ENCODE results near the gene CSNK1D. TPM values are rescaled to one million over a fixed set of nuclear protein-coding genes. Genes with fewer than 3 reads are reported as not detected.
A peak's percentile ranks its signal among the peaks of the same experiment; 100 is the strongest.

Gene CSNK1D
- total and polyA plus RNA-seq, 2 donors = 41.7 to 122 TPM

DNA sequence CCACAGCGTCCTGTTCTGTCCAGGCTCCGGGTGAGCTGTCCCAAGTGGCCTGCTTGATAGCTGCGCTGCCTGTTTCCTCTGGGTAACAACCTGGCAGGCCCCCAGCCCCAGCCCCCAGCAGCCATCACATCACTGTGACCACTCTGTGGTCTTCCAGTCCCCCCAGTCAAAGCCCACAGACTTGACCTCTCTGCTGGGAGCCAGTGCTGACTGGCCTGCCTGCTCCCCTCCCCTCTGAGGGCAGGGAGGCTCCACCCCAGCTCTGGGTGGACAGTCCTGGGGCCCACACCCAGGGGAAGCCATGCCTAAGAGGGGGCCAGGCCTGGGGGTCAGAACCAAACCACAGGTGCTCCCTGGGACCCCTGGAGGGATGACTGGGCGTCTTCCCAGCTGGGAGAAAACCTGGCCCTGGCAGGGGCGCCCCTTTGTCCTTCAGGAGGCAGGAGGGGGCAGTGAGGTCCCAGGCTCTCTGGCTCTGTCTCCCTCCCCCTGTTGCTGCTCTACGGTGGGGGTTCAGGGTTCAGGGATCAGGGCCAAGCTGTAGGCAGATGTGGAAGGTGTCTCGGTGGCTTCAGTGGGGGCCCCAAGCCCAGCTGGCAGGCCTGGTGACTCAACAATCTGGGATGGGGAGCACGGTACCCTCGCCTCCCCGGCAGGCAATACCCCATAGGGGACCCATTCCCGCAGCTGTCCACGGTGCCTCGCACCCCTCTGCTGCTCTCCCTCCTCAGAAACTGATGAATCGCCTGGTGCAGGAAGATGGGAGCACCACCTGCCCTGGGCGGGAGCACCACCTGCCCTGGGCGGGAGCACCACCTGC lies 46.5 kb downstream of the CSNK1D start:
- DNase-seq (ENCODE audit: extremely low spot score) = no peak
- H3K4me1 ChIP-seq (ENCODE audit: insufficient read depth) = no peaks in the 10 kb centered on the region
- H3K36me3 ChIP-seq (ENCODE audit: insufficient read depth) = no peaks in the 10 kb centered on the region
- 84% methylated on average over 16 of the region's 16 CpGs for WGBS
- H3K4me3 ChIP-seq (ENCODE audit: low read depth, low read length) = no peak overlapping the region
- H3K27ac ChIP-seq (ENCODE audit: low read depth) = no peak overlapping the region

- Histone ChIP-seq H3K4me3 (ENCODE audit: low read depth, low read length) (no peak overlapping the region), H3K4me1 (ENCODE audit: insufficient read depth) (no peaks in the 10 kb centered on the region), H3K36me3 (ENCODE audit: insufficient read depth) (no peaks in the 10 kb centered on the region), H3K27ac (ENCODE audit: low read depth) (no peak overlapping the region)
- WGBS = 91% methylated on average over 15 of the region's 15 CpGs
- DNase-seq (ENCODE audit: extremely low spot score) = no peak
These were observed 47.2 kb downstream of the CSNK1D start for GRCh38 chr17:82226146-82226808.

- no peak overlapping the region for H3K4me3 ChIP-seq (ENCODE audit: low read depth, low read length)
- H3K27ac ChIP-seq (ENCODE audit: low read depth) = no peak overlapping the region
- H3K4me1 ChIP-seq (ENCODE audit: insufficient read depth) = no peaks in the 10 kb centered on the region
- no peak for DNase-seq (ENCODE audit: extremely low spot score)
- WGBS = 70% methylated on average over 24 of the region's 24 CpGs
- no peaks in the 10 kb centered on the region for H3K36me3 ChIP-seq (ENCODE audit: insufficient read depth)
These were observed 48.0 kb downstream of the CSNK1D start for GRCh38 chr17:82225368-82226029.

DNA sequence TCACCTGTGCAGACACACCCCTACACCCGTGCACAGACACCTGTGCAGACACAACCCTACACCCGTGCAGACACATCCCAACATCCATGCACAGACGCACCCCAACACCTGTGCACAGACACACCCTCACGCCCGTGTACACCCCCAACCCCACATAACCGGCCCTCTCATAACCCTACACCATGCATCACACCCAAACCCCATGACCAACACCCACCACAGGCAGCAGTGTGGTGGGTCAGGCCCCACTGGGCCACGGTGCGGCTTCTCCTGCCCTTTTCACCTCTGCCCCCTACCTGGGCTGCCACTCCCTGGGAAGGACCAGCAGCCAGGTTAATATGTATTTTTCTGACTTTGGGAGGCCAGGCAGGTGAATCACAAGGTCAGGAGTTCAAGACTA lies 48.8 kb downstream of the CSNK1D start:
- no peaks in the 10 kb centered on the region for H3K4me1 ChIP-seq (ENCODE audit: insufficient read depth)
- 82% methylated on average over 8 of the region's 8 CpGs for WGBS
- H3K27ac ChIP-seq (ENCODE audit: low read depth) = no peak overlapping the region
- no peak overlapping the region for H3K4me3 ChIP-seq (ENCODE audit: low read depth, low read length)
- DNase-seq (ENCODE audit: extremely low spot score) = no peak
- H3K36me3 ChIP-seq (ENCODE audit: insufficient read depth) = no peaks in the 10 kb centered on the region

DNA sequence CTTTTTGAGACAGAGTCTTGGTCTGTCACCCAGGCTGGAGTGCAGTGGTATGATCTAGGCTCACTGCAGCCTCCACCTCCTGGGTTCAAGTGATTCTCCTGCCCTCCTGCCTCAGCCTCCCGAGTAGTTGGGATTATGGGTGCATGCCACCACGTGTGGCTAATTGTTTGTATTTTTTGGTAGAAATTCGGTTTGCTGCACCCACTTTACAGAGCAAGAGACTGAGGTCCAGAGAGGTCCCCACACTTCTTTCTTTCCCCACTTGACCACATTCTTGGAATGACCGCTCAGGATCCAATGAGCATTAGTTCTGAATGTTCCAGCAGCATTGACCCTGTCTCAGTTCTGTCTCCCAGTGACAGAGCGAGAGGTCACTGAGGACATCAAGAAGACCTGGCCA lies 50.0 kb downstream of the CSNK1D start:
- no peaks in the 10 kb centered on the region for H3K4me1 ChIP-seq (ENCODE audit: insufficient read depth)
- H3K4me3 ChIP-seq (ENCODE audit: low read depth, low read length) = no peak overlapping the region
- 80% methylated on average over 5 of the region's 5 CpGs for WGBS

DNA sequence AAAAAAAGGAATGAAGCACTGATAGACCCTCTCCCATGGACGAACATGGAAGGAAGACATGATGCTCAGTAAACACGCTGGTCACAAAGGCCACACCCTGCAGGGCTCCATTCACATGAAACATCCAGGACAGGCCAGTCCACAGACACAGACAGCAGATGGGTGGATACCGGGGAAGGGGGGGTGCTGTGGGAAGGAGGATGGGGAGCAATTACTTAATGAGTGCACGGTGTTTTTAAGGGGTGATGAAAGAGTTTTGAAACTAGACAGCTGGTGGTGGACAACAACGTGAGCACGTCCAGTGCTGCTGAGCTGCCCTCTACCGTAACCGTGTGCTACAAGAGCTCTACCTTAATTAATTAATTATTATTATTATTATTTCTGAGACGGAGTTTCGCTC lies 50.7 kb downstream of the CSNK1D start:
- no peak overlapping the region for H3K27ac ChIP-seq (ENCODE audit: low read depth)
- H3K4me1 ChIP-seq (ENCODE audit: insufficient read depth) = no peaks in the 10 kb centered on the region
- 57% methylated on average over 10 of the region's 10 CpGs for WGBS
- no peaks in the 10 kb centered on the region for H3K36me3 ChIP-seq (ENCODE audit: insufficient read depth)
- DNase-seq (ENCODE audit: extremely low spot score) = no peak
- H3K4me3 ChIP-seq (ENCODE audit: low read depth, low read length) = no peak overlapping the region

More for the DNA sequence above, 50.0 kb downstream of the CSNK1D start:
- no peak overlapping the region for H3K27ac ChIP-seq (ENCODE audit: low read depth)
- no peak for DNase-seq (ENCODE audit: extremely low spot score)
- H3K36me3 ChIP-seq (ENCODE audit: insufficient read depth) = no peaks in the 10 kb centered on the region

DNA sequence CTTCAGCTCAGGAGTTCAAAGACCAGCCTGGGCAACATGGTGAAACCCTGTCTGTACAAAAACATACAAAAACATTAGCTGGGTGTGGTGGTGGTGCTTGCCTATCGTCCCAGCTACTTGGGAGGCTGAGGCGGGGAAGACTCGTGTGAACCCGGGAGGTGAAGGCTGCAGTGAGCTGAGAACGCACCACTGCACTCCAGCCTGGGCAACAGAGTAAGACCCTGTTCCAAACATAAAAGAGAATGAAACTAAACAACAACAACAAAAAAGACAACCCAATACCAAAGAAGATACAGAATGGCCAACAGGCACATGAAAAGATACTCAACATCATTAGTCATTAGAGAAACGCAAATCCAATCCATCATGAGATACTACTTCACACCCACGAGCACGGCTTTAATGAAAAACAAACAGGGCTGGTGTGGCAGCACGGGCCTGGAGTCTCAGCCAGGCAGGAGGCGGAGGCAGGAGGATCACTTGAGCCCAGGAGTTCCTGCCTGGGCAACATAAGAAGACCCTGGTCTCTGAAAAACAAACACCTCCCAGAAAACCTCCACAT lies 52.1 kb downstream of the CSNK1D start:
- H3K27ac ChIP-seq (ENCODE audit: low read depth) = no peak overlapping the region
- DNase-seq (ENCODE audit: extremely low spot score) = no peak
- no peaks in the 10 kb centered on the region for H3K4me1 ChIP-seq (ENCODE audit: insufficient read depth)
- 81% methylated on average over 10 of the region's 10 CpGs for WGBS
- no peak overlapping the region for H3K4me3 ChIP-seq (ENCODE audit: low read depth, low read length)
- H3K36me3 ChIP-seq (ENCODE audit: insufficient read depth) = no peaks in the 10 kb centered on the region

GRCh38 chr17:82219753-82220709 lies 53.5 kb downstream of the CSNK1D start:
- Histone ChIP-seq H3K4me3 (ENCODE audit: low read depth, low read length) (no peak overlapping the region), H3K27ac (ENCODE audit: low read depth) (no peak overlapping the region), H3K36me3 (ENCODE audit: insufficient read depth) (no peaks in the 10 kb centered on the region), H3K4me1 (ENCODE audit: insufficient read depth) (no peaks in the 10 kb centered on the region)
- DNase-seq (ENCODE audit: extremely low spot score) = no peak
- 86% methylated on average over 11 of the region's 11 CpGs for WGBS

- 91% methylated on average over 7 of the region's 7 CpGs for WGBS
- no peak overlapping the region for H3K27ac ChIP-seq (ENCODE audit: low read depth)
- H3K4me3 ChIP-seq (ENCODE audit: low read depth, low read length) = no peak overlapping the region
- DNase-seq (ENCODE audit: extremely low spot score) = no peak
- no peaks in the 10 kb centered on the region for H3K36me3 ChIP-seq (ENCODE audit: insufficient read depth)
- H3K4me1 ChIP-seq (ENCODE audit: insufficient read depth) = no peaks in the 10 kb centered on the region
These were observed 54.4 kb downstream of the CSNK1D start for GRCh38 chr17:82219083-82219482.

DNA sequence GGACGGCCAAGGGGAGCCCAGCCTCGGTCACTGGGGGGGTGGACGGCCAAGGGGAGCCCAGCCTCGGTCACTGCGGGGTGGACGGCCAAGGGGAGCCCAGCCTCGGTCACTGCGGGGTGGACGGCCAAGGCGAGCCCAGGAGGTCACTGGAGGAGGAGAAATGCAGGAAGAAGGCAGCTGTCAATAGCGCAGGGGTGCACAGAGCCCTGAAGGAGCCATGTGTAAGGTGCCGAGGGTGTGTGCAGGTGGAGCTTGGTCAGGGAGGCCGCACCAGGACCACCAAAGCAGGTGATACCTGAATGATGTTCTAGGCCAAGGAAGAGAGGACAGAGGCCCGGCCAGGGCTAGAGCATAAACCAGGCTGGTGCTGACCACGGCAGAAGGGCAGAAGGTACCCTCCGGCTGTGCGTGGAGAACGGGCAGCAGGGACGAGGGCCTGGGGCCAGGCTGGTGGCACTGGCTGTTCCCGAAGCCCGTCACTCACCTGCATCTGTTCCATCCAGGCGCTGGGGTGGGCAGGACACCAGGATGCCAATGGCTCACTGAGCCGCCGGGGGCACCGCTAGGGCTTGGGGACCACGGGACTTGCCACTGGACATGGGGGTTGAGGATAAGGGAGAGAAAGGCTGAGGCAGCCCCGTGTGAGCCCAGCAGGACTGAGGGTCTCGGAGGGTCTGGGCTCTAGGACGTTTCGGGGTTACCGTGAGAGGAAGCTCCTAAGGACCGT lies 55.0 kb downstream of the CSNK1D start:
- Histone ChIP-seq H3K4me3 (ENCODE audit: low read depth, low read length) (no peak overlapping the region), H3K4me1 (ENCODE audit: insufficient read depth) (no peaks in the 10 kb centered on the region), H3K27ac (ENCODE audit: low read depth) (no peak overlapping the region), H3K36me3 (ENCODE audit: insufficient read depth) (no peaks in the 10 kb centered on the region)
- DNase-seq (ENCODE audit: extremely low spot score) = no peak
- WGBS = 90% methylated on average over 32 of the region's 32 CpGs

GRCh38 chr17:82217530-82218204 lies 55.8 kb downstream of the CSNK1D start:
- H3K36me3 ChIP-seq (ENCODE audit: insufficient read depth) = no peaks in the 10 kb centered on the region
- H3K27ac ChIP-seq (ENCODE audit: low read depth) = no peak overlapping the region
- H3K4me1 ChIP-seq (ENCODE audit: insufficient read depth) = no peaks in the 10 kb centered on the region
- WGBS = 61% methylated on average over 21 of the region's 21 CpGs
- no peak for DNase-seq (ENCODE audit: extremely low spot score)
- H3K4me3 ChIP-seq (ENCODE audit: low read depth, low read length) = no peak overlapping the region

- DNase-seq (ENCODE audit: extremely low spot score) = no peak
- Histone ChIP-seq H3K4me1 (ENCODE audit: insufficient read depth) (no peaks in the 10 kb centered on the region), H3K36me3 (ENCODE audit: insufficient read depth) (no peaks in the 10 kb centered on the region), H3K27ac (ENCODE audit: low read depth) (peak overlapping the region; percentile 11), H3K4me3 (ENCODE audit: low read depth, low read length) (no peak overlapping the region)
- WGBS = 70% methylated on average over 12 of the region's 12 CpGs
These were observed 56.4 kb downstream of the CSNK1D start for GRCh38 chr17:82217120-82217529.
